NCI-H1048 (cell line): ENCODE results near the gene PRSS23.
"Not testable (repeated sequence)": the region's sequence is repeated elsewhere in the genome, so short reads cannot be mapped to it uniquely, and the experiment has no call there.

Experiments used
- DNase-seq: peaks from one replicate; lab custom pipeline; 2025; lab: John Stamatoyannopoulos, UW

The PRSS23 gene, protein sequence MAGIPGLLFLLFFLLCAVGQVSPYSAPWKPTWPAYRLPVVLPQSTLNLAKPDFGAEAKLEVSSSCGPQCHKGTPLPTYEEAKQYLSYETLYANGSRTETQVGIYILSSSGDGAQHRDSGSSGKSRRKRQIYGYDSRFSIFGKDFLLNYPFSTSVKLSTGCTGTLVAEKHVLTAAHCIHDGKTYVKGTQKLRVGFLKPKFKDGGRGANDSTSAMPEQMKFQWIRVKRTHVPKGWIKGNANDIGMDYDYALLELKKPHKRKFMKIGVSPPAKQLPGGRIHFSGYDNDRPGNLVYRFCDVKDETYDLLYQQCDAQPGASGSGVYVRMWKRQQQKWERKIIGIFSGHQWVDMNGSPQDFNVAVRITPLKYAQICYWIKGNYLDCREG

DNA sequence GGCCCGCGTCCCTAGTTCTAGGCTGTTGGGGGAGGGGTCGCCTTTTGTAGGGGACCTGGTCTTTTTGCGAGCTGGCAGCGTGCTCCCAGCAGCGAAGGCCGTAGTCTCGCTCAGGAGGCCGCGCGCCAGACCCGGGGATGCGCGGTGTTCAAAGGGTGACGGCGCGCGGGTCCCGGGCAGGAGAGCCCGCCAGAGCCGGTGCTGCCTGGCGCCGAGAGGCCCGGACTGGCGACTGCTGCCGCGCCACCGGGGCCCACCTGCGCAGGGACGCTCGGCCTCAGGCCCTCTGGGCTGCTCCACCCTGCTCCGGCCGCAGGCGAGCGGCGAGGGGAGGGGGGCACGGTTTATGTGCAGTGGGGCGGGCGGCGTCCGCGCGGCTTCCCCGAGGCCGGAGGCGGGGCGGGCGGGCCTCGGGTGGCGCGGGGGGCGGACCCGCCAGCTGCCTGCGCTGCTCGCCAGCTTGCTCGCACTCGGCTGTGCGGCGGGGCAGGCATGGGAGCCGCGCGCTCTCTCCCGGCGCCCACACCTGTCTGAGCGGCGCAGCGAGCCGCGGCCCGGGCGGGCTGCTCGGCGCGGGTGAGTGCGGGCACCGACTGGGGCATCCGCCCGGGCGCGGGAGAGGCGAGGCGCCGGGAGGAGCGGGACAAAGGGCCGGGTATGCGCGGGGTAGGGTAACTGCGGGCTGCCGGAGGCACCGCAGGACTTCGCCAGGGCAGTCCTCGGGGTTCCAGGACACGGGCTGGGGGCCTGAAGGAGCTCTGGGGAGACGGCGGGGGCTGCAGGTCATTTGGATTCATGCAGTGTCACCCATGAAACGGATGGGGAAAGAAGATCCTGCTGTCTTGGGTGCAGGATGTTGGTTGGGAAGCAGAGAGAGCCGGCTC, at the start of gene PRSS23:
Gene PRSS23 (plus strand): TSS at position 467 of the 884 bp plus-strand sequence. CDS start 7,102 bp downstream, outside the sequence.
- DNase-seq: peak; percentile 47

DNA sequence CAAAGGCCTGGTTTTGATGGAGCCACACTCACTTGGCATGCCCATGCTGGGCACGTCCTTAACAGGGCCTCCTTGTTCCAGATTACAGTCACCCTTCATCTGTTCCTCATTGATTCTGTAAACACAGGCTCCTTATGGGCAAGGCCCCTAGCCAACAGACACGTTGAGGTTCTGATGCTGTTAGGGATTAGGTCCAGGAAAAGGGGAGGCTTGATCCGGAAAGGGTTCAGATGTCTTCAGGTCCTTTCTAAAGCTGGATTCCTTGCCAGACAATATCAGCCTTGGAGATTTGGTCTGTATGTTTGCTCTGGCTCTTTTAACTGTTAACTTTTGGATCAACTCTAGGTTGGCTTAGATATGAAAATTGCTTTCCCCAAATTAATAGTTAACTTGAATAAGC, 46.9 kb upstream of the PRSS23 start:
- DNase-seq: no peak

DNA sequence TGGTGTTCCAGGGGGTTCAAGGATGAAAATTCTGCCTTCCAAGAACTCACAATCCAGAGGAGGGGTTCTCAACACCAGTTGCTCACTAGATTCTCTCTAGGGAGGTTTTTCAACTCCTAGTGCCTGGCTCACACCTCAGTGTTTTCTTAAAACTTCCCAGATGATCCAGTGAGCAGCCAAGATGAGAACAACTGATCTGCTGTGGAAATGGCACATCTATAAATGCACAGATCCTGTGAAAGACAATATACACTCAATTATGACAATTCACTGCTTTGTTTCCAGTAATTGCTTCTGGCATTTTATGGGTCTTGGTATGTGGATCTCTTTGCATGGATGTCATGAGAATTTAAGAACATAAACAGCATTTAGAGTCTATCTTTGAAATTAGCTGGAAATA, 45.2 kb upstream of the PRSS23 start:
- DNase-seq: no peak

DNA sequence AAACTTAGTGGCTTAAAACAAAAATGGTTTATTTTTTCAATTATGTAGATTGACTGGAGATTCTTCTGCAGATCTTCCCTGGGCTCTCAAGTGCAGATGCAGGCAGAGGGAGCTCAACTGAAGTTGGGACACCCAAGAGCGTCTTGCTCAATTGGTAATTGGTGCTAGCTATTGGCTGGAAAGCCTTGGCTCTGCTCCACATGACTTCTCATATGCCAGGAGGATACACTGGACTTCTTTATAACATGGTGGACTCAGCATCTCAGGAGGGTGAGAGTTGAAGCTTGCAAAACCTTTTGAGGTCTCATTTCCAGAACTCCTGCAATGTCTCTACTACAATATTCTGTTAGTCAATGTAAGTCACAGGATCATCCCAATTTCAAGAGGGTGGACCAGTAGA, 42.2 kb upstream of the PRSS23 start:
- no peak for DNase-seq

DNA sequence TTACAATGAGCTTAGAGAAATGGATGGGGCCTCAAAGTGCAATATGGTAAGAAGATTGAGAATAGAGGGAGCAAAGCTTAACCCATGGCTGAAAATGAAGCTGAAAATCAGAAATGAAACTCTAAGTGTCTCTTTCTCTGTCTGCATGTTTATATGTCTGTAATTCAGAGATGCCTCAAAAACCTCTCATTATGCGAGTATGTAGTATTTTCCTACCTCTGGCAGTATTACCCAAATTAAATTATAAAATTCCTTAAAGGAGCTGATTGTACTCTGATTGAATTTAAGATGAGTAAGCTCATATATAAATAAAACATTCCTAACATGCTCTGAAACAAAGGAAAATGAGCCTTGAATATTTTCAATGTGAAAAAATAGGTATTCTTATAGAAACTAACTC, 39.8 kb upstream of the PRSS23 start:
- no peak for DNase-seq

DNA sequence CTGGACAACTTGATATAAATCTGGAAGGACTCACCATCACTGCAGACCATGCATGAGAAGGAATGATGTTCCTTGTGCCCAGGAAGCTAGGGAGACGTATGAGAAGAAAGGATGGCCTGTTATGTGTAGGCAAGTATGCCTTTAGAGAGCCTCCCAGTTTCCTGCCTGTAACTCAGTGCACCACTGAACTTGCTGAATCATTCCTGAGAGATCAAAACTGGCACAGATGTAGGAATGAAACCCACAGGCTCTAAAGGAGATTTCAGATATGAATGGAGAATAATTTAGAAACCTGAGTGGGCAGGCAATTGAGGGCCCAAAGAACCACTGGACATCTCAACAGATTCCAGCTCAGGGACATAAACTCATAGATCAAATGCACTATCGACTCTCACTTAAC, 38.4 kb upstream of the PRSS23 start:
- DNase-seq: no peak

DNA sequence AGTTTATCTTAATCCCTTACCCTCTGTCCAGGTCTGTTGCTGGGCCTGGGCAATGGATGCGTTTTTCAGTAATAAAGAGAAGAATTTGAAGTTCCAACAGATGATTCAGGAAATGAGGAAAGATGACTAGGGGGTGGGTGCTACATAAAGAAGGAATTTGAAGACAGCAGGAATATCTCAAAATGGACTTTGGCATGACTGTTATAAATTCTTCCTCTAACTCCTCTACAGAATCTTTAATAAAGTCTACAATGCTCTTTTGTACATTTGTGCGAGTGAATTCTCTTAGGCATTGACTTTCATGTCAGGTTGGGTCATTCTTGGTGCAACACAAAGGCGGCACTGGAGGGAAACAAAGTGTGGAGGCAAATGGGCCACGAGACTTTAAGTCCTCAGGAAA, 35.1 kb upstream of the PRSS23 start:
- no peak for DNase-seq

DNA sequence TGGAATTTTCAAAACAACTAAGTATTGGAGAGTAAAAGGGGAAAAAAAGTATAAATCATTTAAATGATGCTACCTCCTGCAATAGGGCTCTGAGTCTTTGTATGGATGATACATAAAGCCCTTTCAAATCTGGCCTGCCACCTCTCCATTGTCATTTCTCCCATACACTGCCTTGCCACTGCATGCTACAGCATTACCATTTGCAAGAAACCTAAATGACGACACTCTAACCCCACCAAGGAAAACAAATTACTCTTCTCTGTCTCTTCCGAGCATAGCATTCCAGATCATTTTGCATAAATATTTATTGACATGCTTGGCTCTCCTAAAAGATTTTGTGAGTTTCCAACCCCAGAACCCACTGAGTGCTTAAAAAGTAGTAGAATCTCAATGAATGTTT, 34.5 kb upstream of the PRSS23 start:
- DNase-seq: no peak

DNA sequence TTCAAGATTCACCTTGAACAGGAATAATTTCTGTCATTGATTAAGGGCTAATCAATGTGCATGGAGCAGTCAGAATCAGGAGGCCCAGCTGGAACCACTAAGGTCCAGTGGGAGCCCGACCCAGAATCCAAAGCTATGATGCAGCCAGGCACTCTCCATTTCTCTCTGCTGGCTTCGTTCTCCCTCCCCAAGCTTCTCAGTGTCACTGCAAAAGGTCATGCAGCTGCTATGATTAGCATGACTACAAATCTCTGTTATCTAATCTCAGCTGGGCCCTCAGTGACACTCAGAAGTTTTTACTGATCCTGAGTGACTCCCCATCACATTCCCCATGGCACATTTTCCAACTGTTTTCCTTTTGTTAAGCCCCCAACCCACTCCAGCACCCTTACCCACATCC, 31.1 kb upstream of the PRSS23 start:
- DNase-seq: no peak

DNA sequence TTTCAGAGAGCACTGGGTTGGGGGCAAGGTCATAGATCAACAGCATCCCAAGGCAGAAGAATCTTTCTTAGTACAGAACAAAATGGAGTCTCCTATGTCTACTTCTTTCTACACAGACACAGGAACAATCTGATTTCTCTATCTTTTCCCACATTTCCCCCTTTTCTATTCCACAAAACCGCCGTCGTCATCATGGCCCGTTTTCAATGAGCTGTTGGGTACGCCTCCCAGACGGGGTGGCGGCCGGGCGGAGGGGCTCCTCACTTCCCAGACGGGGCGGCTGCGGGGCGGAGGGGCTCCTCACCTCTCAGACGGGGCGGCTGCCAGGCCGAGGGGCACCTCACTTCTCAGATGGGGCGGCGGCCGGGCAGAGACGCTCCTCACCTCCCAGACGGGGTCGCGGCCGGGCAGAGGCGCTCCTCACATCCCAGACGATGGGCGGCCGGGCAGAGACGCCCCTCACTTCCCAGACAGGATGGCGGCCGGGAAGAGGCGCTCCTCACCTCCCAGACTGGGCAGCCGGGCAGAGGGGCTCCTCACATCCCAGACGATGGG, 29.8 kb upstream of the PRSS23 start:
- DNase-seq: not testable (repeated sequence)

DNA sequence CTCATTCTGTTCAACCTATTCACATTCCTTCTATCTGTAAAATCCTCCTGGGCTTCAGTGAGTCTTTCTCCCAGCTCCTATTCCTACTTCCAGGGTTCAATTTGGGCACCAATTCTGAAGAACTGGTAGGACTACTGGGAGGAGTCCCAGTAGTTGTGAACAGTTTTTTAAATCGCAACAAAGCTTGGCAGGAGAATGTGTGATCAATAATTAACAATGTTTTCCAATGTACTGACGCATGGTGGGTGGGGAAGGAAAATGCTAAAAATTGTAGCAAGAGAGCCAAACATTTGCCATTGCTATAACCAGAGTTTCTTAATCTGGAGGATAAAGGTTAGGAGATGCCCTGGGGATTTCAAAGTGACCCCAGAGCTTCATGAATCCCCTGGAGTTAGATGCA, 27.3 kb upstream of the PRSS23 start:
- DNase-seq: no peak

DNA sequence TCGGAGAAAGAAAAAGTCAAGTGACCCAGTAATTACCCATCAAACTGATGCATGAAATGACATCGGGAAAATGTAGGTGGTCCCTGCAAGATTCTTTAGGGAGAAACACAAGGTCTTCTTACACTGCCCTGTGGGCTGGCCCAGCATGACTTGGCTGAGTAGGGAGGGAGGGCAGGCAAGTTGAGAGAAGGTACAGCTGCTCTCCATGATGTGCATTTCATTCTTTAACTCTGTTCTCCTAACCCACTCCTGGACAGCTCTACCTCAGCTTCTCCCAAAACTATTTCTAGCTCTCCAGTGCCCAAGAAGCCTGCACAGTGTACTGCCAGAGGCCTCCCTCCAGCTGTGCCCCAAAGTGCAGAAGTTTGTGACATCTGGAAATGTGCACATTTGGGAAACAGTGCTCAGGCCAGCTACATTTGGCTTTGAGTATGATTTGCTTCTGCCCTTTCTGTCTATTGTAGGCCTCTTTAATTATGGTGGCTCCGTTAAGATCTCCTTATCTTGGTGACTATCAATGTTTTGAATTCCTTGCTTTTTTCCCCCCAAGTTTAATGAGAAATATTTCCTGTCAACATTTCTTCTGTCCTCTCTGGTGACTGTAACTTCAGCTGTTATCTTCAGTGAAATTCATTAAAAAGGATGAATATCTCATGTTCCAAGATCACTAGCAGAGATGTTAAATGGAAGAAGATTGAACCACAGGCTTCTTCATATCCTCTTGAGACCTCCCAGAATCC, 26.7 kb upstream of the PRSS23 start:
- no peak for DNase-seq

DNA sequence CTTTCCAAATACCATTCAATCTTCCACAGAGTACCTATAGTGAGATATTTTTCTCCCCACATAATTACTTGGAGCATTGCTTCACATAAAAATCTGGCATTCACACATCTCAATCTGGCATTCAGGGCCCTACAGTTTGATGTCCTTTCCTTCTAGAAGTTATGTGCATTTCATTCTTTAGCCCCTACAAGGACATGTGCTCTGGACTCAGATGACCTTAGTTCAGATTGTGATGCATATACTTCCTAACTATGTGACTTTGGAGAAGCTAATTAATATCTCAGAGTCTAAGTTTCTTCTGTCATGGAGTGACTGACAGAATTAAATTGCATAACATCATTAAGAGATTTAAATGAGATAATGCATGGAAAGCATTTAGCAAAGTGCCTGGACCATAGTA, 25.9 kb upstream of the PRSS23 start:
- no peak for DNase-seq

DNA sequence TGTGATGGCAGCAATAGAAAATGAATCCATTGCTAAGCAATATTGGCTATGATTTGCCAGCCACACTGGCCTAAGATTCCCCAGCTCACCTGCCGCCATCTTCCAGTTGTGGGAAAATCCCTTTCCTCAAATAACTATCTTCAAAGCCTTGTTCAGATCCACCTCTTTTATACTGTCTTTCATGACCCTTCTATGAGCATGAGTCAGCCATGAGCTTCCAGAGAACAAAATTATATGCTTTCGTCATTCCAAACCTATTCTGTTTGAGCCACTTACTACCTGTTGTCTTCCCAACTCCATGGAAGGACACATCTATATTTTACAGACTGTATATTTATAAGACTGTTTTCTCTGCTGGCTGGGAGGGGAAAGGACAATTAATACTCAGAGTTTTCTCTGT, 25.0 kb upstream of the PRSS23 start:
- DNase-seq: no peak

DNA sequence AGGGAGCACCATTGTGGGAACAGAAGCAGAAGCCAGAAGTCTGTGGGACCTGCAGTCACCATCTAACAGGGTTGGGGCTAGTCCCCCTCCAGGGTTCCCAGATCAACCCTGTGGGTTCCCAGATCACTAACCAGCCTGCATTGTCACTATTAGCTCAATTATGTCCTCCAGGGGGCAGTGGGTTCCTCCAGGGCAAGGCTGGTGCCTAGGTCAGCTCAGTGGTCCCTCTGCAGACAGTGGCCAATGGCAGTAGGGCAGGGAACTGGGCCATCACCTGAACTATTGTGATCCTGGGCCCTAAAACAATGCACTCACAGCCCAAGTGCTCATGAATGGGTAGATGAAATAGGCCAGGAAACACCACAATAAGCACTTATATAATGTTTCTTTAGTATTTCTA, 18.8 kb upstream of the PRSS23 start:
- DNase-seq: no peak

DNA sequence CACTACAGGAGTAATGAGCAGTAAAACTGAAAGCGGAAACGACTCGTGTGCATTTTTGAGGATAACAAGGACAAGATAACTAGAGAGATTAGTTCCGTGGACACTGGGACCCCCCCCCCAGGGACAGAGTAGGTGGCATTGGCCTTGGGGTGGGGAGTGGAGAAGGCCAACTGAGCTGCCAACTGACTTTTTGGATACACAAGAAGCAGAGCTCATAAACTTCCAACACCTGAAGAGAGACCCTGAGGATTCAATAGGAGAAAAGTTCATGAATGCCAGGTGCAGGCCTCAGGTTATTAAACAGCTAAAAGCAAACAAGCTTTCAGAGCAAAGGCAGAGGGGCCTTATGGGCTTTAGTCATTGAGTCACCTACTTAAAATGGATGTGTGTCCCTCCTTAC, 17.6 kb upstream of the PRSS23 start:
- no peak for DNase-seq

DNA sequence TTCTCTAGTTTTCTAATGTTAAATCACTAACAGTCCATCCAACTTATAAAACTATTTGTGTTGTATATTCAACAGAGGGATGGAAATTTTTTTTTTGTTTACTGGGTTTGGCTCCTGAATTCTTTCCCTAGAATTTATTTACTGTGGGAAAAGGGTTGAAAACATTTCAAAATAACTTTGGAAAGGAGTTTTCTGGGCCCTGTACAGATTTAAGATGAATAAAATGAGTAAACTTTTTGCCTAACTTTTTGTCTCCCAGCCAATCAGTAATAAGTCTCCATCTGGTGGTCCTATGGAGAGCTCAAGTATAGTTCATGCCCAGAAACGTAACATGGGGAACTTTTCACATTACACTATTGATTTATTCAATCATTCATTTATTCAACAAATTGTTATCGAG, 16.7 kb upstream of the PRSS23 start:
- no peak for DNase-seq

DNA sequence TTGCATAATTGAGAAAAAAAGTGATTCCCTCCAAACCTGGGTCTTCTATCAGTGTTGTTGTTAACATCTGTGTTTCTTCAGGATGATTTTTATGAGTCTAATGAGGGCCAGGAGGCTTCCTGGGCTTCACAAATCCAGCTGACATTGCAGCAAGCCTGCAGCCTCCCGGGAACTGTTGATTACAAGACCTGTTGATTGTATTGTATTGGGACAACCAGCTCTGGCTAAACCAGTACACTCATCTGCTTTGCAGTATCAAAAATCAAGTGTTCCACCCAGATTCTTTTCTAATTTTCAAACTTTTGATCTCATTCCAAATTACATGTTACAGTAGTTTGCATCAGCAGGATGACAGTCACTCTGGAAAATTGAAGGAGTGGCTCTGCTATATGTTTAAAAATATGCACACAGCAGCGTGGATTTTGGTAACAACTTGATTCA, 16.1 kb upstream of the PRSS23 start:
- no peak for DNase-seq

DNA sequence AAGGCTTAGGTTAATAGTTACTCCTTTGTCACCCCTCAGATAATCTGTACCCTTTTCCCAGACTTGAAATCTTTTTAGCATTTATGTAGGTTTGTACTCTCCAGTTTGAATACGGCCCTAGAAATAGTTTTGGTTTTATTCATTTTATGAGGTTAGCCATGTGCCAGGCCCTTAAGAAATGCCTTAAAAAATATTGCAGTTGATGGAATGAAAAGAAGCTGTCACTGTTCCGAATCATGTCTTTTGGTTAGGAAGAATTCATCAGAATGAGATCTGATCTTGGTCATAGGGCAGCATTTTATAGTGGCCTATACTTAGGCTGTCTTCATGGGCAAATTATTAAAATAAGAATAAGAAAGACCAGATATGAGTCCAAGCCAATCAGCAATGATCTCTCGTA, 14.8 kb upstream of the PRSS23 start:
- DNase-seq: no peak

DNA sequence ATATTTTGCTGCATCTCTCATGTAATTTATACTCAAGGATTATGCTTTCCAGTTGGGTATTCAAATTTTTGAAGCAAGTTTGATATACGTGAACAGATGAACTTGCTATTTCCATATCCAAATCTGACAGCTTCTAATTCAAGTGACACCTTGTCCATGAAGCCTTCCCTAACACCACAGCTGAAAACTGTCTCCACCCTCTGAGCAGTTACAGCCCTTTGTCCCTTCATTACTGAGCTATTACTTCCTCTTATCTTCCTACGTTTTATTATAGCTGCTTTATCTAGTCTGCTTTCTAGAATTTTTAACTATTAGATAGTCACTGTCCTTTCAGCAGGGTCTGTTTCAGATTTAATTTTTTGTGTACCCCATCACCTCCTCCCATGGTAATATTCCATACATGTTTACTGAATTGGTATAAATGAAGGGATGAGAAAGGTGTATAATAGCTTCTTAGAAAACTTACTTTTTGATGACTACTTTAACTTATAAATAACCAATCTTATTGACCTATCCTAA, 13.3 kb upstream of the PRSS23 start:
- no peak for DNase-seq

DNA sequence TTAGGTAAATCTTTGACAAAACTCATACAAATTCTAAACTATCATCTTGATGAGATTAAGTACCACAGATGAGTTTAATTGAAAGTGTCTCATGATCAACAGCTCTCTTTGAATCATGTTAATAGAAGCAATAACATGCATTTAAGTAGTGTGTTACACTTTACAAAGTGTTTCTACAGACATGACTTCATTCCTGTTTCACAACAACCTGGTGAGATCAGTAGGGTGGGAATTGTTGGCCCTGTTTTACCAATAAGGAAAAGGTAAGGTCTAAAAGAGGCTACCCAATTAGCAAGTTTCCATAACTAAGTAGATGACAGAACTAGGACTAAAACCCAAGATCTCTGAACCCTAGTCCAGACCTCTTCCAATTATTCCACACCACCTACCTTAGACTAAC, 12.7 kb upstream of the PRSS23 start:
- no peak for DNase-seq

DNA sequence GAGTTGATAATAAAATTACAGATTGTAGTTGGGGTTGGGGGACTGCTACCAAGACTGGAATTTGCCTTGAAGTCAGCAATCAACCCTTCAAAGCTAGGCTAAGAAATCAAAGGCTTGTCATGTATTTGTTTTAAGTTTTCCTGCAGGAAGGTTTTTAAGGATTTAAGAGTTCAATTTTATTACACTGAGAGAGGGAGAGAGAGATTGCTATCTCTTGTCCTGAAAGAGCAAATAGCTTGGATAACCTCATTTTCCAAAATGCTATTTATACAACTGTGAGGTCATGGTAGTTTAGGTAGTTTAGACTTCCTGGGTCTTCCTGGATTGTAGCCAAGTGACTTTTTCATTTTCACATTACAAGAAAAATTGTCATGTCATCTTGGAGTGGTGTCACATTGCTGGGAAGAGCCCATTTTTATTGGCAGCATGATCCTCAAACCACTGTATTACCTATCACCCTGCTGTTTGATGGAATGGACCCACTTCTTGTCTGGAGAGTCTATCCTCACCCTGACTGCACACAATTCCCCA, 10.1 kb upstream of the PRSS23 start:
- DNase-seq: no peak
